Large intestine (tissue), 3 donors: ENCODE data around the gene CD151. TPM values are rescaled to one million over a fixed set of nuclear protein-coding genes. Genes with fewer than 3 reads are reported as not detected.

Experiments used
- DNase-seq, 2 donors: peaks; one replicate each; pipeline versions ENCODE4 v3.0.0 to v3.0.0-alpha.2; 2013
- H3K27ac ChIP-seq: one replicate; pipeline ENCODE4 v1.5.1; 2013; ENCODE audit warnings: low read length
- H3K27me3 ChIP-seq: 2 replicates; pipeline ENCODE4 v1.6.1; 2013; ENCODE audit warnings: low read length; ENCODE audit not compliant: control insufficient read depth, insufficient read depth
- H3K36me3 ChIP-seq: 2 replicates; pipeline ENCODE4 v1.6.1; 2013; ENCODE audit warnings: low read length; ENCODE audit not compliant: control insufficient read depth, insufficient read depth
- H3K4me1 ChIP-seq: one replicate; pipeline ENCODE4 v1.6.1; 2013; ENCODE audit warnings: low read length; ENCODE audit not compliant: control insufficient read depth, insufficient read depth
- H3K4me3 ChIP-seq: one replicate; pipeline ENCODE4 v1.5.1; 2013; ENCODE audit warnings: low read length
- H3K9me3 ChIP-seq: one replicate; pipeline ENCODE4 v1.6.1; 2013; ENCODE audit warnings: mild to moderate bottlenecking, low read depth, low read length, moderate library complexity; ENCODE audit not compliant: control insufficient read depth
- WGBS: methylation state at CpG from one replicate; pipeline ENCODE4 v1.1.5; 2013; ENCODE audit warnings: low lambda C conversion rate; ENCODE audit not compliant: insufficient coverage; 5-methylcytosine and 5-hydroxymethylcytosine counted together
- polyA plus RNA-seq: library from polyadenylated mRNA; unstranded; fragments of 120-200 nt; gene quantifications from one replicate; pipeline ENCODE4 v1.2.1, GENCODE V29; 2013

Gene CD151
- polyA plus RNA-seq, 1 donor: 317 TPM

DNA sequence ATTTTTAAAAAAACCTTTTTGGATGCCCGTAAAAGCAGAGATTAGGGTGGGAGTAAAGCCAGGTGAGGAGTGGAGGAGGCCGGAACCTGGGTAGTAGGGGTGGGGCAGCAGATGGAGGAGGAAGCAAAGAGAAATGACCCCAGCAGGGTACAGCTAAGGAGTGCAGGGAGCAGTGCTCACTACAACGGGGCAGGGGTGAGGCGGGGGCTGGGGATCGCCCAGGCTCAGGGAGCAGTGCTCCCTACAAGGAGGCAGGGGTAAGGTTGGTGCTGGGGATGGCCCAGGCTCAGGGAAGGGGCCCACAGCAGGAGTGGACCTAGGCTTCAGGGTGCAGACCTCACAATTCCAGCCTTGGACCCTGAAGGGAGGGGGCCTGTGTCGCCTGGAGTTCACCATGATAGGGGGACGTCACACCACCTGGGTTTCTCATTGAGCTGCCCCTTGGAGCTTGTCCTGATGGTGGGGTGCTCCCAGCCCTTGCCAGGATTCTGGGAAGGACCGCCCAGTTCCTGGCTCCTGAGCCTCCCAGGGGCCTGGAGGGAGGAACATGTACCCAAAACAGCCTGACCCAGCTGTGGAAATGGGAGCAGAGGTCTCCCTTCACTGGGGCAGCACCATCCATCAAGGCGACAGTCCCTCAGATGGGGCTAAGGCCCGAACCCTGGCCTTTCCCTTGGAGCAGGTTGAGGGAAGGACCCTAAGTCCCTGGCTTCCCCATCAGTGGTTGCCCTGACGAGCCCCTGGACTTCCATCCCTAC lies 16.9 kb upstream of the CD151 start:
- H3K27me3 ChIP-seq: no peaks in the 10 kb centered on the region
- 80% methylated on average over 2 of the region's 11 CpGs for WGBS
- H3K4me1 ChIP-seq: peaks cover 21% of the 10 kb centered on the region
- no peaks in the 10 kb centered on the region for H3K9me3 ChIP-seq
- peaks cover 36% of the 10 kb centered on the region for H3K36me3 ChIP-seq
- no peak overlapping the region for H3K4me3 ChIP-seq
- H3K27ac ChIP-seq: no peak overlapping the region
- DNase-seq: no peak

DNA sequence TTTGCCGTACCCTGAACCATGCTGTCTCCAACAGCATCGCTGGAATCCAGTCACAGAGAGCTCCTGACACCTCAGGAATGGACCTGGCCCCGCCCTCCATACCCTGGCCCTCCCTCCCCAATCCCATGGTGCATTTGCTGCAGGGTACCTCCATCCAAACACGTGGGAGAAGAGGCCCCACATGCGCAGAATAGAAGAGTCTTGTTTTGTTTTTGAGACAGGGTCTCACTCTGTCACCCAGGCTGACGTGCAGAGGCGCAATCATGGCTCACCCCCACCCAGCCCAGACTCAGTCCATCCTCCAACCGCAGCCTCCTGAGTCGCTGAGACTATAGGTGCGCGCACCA lies 16.3 kb upstream of the CD151 start:
- Histone ChIP-seq H3K27ac (no peak overlapping the region), H3K9me3 (no peaks in the 10 kb centered on the region), H3K4me3 (no peak overlapping the region), H3K27me3 (no peaks in the 10 kb centered on the region), H3K36me3 (peaks cover 35% of the 10 kb centered on the region), H3K4me1 (peaks cover 21% of the 10 kb centered on the region)
- DNase-seq: no peak
- WGBS: no CpG with 5 or more reads among the region's 11 CpGs

DNA sequence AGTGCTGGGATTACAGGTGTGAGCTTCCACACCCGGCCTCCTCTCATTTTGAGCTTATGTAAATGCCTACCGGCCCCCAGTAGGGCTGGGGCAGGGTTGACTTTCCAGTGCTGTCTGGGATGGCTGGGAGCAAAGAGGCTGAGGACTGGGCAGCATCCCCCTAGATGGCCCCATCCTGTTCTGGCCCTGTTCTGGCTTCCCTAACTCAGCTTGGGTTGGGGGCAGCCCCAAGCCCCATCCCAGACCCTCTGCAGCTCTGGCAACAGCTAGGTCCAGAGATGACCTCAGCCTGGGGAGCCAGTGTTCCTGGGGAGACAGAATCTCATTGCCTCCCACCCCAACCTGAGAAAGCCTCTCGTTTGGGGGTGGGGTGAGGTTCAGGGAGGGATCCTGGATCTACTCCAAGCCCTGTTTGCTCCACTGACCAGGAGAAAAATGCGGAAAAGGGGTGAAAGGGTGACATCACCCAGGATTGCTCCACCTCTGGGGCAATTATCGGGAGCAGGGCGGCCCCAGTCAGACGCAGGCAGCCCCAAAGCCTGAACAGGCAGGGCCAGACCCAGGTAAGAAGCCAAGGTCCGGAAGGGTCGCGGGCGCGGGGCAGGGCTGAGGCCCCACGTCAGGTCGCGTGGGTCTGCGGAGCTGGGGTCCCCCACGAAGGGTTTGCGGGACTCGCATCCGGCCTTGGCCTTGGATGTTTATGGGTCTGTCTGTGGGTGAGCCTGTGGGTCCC lies 14.2 kb upstream of the CD151 start, which contains the start of gene PNPLA2:
PNPLA2 (plus strand) TSS at position 519 of the 733 bp plus-strand sequence. CDS start 805 bp downstream, outside the sequence.
- WGBS: no CpG with 5 or more reads among the region's 20 CpGs
- Histone ChIP-seq H3K4me3 (peak within 1 kb of the TSS; percentile 96), H3K27ac (peak within 1 kb of the TSS; percentile 100), H3K9me3 (no peaks in the 10 kb centered on the region), H3K36me3 (peaks cover 31% of the 10 kb centered on the region), H3K27me3 (no peaks in the 10 kb centered on the region), H3K4me1 (peaks cover 28% of the 10 kb centered on the region)
- peak; percentile 89 to 93 for DNase-seq

DNA sequence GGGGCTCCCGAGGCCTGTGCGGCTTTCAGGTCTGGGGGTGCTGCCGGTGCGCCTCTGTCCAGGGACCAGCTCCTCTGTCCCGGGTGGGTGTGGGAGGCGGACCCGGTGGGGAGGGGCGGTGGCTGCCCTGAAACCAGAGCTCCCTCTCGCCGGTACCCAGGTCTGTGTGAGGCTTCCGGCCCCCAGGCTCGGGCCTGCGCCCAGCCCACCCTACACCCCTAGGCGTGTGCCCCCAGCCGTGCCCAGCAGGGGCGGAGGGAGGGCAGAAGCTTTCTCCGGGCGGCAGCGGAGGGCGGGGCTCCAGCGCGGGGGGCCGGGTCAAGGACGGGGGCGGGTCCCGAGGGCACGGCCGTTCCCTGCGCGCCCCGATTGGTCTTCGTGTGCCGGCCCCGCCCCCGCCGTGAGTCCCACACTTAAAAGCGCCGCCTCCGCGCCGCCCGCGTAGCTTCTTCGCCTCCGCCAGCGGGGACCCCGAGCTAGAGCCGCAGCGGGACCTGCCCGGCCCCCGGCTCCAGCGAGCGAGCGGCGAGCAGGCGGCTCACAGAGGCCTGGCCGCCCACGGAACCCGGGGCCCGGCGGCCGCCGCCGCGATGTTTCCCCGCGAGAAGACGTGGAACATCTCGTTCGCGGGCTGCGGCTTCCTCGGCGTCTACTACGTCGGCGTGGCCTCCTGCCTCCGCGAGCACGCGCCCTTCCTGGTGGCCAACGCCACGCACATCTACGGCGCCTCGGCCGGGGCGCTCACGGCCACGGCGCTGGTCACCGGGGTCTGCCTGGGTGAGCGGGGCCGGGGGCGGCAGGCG lies 13.4 kb upstream of the CD151 start:
- Histone ChIP-seq H3K27me3 (no peaks in the 10 kb centered on the region), H3K36me3 (peaks cover 35% of the 10 kb centered on the region), H3K9me3 (no peaks in the 10 kb centered on the region), H3K4me1 (peaks cover 30% of the 10 kb centered on the region), H3K4me3 (peak overlapping the region; percentile 96), H3K27ac (peak overlapping the region; percentile 100)
- peak; percentile 90 to 94 for DNase-seq
- WGBS: no CpG with 5 or more reads among the region's 96 CpGs

DNA sequence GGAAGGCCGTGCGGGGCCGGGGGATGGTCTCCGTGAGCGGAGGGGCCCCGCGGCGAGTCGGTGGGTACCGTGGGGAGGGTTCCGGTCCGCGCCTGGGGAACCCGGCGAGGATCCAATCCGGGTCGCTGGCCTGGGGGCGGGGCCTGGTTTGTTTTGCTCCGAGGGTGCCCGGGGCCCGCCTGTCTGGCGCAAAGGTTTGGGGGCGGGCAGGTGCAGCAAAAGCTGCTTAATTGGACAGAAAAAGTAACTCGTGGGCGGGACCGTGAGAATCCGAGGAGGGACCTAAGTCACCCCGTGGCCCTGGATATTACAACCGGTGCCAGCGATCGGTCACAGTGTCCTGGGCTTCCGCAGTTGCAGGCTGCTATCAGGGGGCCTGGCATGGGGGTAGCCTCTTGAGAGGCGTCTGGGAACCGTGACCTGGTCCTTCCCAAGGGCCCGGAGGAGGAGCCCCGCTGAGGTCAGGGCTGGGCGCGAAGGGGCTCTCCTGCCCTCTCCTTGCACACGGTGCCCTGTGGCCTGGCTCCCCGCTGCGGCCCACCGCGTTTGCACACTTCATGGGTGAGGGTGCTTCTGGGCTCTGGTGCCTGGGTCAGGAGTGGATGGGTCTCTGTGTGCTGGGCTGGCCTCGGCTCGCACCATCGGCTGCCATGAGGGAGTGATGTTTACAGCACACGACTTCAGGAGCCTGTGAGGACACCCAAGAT lies 12.7 kb upstream of the CD151 start:
- Histone ChIP-seq H3K27ac (peak overlapping the region; percentile 84), H3K36me3 (peaks cover 36% of the 10 kb centered on the region), H3K4me3 (peak overlapping the region; percentile 96), H3K27me3 (no peaks in the 10 kb centered on the region), H3K9me3 (no peaks in the 10 kb centered on the region), H3K4me1 (peaks cover 33% of the 10 kb centered on the region)
- peak; percentile 92 to 95 for DNase-seq
- WGBS: no CpG with 5 or more reads among the region's 47 CpGs

DNA sequence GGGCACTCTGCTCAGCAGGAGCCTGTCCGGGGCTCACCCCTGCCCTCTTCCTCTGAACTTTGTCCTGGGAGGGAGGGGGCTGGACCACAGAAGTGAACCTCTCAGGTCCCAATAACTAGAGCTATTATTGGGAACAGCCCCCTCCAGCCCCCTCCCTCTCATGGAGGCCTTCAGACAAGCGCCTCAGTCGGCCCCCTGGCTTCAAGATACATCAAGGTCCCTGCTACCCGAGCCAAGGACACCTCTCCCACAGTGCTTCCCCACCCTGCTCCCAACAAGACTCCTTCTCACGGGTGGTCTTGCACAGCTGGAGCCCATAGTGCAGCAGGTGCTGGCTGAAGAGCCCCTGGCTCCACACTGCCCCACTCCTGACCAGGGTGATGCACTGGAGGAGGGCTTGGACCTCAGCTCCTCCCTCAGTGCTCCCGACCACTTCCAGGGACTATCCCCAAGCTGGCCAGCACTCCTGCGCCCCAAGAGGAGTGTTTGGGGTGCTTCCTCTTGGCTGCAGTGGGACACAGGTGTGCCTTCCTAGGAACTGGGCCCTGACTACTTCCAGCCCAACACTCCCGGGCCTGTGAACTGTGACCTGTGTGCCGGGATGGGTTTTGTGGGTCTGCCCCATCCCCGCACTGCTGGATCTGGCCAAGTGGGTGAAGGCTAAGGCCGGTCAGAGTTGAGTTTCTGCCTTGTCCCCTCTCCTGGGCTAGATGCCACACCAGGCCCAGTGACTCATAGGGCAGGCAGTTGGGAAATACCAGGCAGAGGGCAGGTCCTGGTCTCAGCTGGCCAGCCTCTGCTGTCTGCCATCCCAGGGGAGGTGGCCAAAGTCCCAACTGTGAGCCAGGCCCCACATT lies 11.9 kb upstream of the CD151 start:
- DNase-seq: peak in 1 of 2 donors; percentile 79
- Histone ChIP-seq H3K9me3 (no peaks in the 10 kb centered on the region), H3K36me3 (peaks cover 35% of the 10 kb centered on the region), H3K4me1 (peaks cover 41% of the 10 kb centered on the region), H3K27ac (peak overlapping the region; percentile 83), H3K27me3 (peaks cover 4% of the 10 kb centered on the region), H3K4me3 (peak overlapping the region; percentile 96)
- no CpG with 5 or more reads among the region's 11 CpGs for WGBS

DNA sequence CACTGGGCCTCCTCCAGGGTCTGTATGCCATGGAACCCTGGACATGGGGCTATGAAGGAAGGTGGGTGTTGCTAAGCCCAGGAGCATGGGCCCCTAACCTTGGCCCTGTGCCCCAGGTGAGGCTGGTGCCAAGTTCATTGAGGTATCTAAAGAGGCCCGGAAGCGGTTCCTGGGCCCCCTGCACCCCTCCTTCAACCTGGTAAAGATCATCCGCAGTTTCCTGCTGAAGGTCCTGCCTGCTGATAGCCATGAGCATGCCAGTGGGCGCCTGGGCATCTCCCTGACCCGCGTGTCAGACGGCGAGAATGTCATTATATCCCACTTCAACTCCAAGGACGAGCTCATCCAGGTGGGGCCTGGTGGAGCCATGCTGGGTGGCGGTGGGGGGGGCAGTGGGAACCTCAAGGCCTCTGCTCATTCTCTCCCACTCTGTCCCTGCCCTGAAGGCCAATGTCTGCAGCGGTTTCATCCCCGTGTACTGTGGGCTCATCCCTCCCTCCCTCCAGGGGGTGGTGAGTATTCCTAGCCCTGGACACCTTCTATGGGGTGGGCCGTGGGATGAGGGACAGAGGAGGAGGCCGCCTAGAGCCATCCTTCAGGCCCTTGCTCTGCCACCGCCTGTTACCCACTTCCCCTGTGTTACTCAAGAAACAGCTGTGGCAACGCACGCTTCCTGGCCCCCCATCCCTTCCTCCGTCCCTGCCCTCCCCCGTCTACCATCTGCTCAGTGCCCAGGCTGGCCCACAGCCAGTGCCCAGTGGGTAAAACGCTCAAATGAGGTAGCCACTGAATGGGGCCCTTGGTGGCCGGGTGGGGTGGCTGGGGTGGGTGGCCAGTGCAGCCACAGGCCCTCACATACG lies 11.0 kb upstream of the CD151 start:
- H3K27ac ChIP-seq: peak overlapping the region; percentile 83
- H3K27me3 ChIP-seq: peaks cover 8% of the 10 kb centered on the region
- H3K9me3 ChIP-seq: no peaks in the 10 kb centered on the region
- peak overlapping the region; percentile 96 for H3K4me3 ChIP-seq
- peaks cover 35% of the 10 kb centered on the region for H3K36me3 ChIP-seq
- no CpG with 5 or more reads among the region's 22 CpGs for WGBS
- peaks cover 47% of the 10 kb centered on the region for H3K4me1 ChIP-seq
- no peak for DNase-seq

DNA sequence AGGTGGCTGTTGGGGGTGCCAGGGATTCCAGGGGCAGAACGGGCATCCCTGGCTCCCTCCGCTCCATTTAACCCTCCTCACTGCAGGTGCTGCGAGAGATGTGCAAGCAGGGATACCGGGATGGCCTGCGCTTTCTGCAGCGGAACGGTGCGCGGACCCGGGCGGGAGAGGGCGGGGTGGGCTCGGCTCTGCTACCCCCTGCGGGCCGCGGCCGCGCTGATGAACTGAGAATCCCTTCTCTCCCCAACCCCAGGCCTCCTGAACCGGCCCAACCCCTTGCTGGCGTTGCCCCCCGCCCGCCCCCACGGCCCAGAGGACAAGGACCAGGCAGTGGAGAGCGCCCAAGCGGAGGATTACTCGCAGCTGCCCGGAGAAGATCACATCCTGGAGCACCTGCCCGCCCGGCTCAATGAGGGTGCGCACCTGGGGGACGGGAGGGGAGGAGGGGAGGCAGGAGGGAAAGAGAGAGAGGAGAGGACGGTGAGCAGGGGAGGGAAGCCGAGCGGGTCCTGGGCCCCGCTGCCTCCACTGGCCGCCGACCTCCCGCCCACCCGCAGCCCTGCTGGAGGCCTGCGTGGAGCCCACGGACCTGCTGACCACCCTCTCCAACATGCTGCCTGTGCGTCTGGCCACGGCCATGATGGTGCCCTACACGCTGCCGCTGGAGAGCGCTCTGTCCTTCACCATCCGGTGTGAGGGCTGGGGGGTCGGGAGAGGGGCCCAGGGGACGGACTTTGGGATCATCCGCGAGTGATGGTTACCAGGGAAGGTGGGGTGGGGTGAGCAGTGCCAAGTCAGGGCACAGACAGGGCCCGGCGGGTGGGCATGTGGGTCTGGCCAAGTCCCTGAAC lies 9.1 kb upstream of the CD151 start:
- peaks cover 54% of the 10 kb centered on the region for H3K4me1 ChIP-seq
- no CpG with 5 or more reads among the region's 53 CpGs for WGBS
- no peak overlapping the region for H3K4me3 ChIP-seq
- peaks cover 35% of the 10 kb centered on the region for H3K36me3 ChIP-seq
- DNase-seq: no peak
- no peak overlapping the region for H3K27ac ChIP-seq
- H3K27me3 ChIP-seq: peaks cover 18% of the 10 kb centered on the region
- H3K9me3 ChIP-seq: no peaks in the 10 kb centered on the region
